Measurements from ENCODE around the gene SNHG17. TPM values are rescaled to one million over a fixed set of nuclear protein-coding genes. Genes with fewer than 3 reads are reported as not detected.

The SNHG17 gene
- total and polyA plus RNA-seq, 2 of the 4 experiments (the other 2 are of a cell fraction) = 5.4 to 38.2 TPM

- intact Hi-C loops (cut with micrococcal nuclease) (no loop called here), in situ Hi-C loops (cut with MboI; ENCODE audit: low sequenced_read_pairs) (loop anchor here (25.0 kb wide), 1 partner anchor 279 kb away; the partner anchor contains the start of gene ACTR5), dilution Hi-C loops (cut with HindIII; ENCODE audit: low sequenced_read_pairs, unreplicated experiment) (no loop called here)
- Histone ChIP-seq H3K18ac (ENCODE audit: low read depth, low read length) (no peak overlapping the region), H3K4me2 (ENCODE audit: low read depth, low read length) (no peak overlapping the region), H3K4me3 (ENCODE audit: insufficient read depth, low read depth, low read length) (no peak overlapping the region), H4K5ac (ENCODE audit: low read depth, low read length) (no peak overlapping the region), H2AK9ac (replicated peaks; ENCODE audit: low read depth, low read length, poor library complexity) (no peak overlapping the region), H3K9ac (ENCODE audit: low read depth, low read length) (no peak overlapping the region), H4K8ac (ENCODE audit: low read depth in 2 of 2, low read length in 2 of 2) (no peak overlapping the region), H2AFZ (replicated peaks; ENCODE audit: low read length, poor library complexity) (no peak overlapping the region), H3K4me1 (ENCODE audit: control insufficient read depth, insufficient read depth, low read length) (no peaks in the 10 kb centered on the region), H3K27me3 (ENCODE audit: control insufficient read depth, insufficient read depth, low read length) (no peaks in the 10 kb centered on the region; the same call in 1 of the 2 replicates), H3K9me1 (ENCODE audit: insufficient read depth, low read length) (peaks cover under 1% of the 10 kb centered on the region; the same call in 1 of the 2 replicates), H4K20me1 (ENCODE audit: insufficient read depth, low read length) (no peaks in the 10 kb centered on the region), H3K14ac (replicated peaks; ENCODE audit: low read depth, low read length) (no peak overlapping the region), H3K79me1 (ENCODE audit: low read depth in 1 of 2, low read length in 2 of 2) (no peaks in the 10 kb centered on the region), H3K9me3 (ENCODE audit: control insufficient read depth, insufficient read depth, low read length) (no peaks in the 10 kb centered on the region), H3K27ac (ENCODE audit: insufficient read depth, low read length) (no peak overlapping the region), H3K36me3 (ENCODE audit: control insufficient read depth, insufficient read depth, low read length) (no peaks in the 10 kb centered on the region), H4K91ac (ENCODE audit: insufficient read depth, low read depth, low read length) (no peak overlapping the region), H3K23ac (ENCODE audit: low read depth, low read length) (no peak overlapping the region), H2BK15ac (ENCODE audit: low read depth, low read length) (no peak overlapping the region), H2BK5ac (ENCODE audit: low read depth, low read length, poor library complexity, severe bottlenecking) (no peak overlapping the region), H2AK5ac (ENCODE audit: low read depth, low read length) (no peak overlapping the region), H3K4ac (ENCODE audit: low read depth, low read length) (no peak overlapping the region), H2BK20ac (ENCODE audit: low read depth, low read length) (no peak overlapping the region), H2BK120ac (ENCODE audit: low read depth, low read length) (no peak overlapping the region), H3K56ac (ENCODE audit: extremely low read depth, insufficient read depth, low read length) (no peak overlapping the region)
- CTCF ChIA-PET = no interaction called here
- no TSS peak for BruUV-seq (replicated peaks)
- DNase-seq (no peak), ATAC-seq (ENCODE audit: low read depth) (no peak)
- WGBS, 2 experiments (ENCODE audit: extremely low coverage in 2 of 2, insufficient read length in 1 of 2) = 93% methylated on average over 3 of the region's 5 CpGs; no CpG with 5 or more reads in 1 of the 2 experiments
- POLR2A ChIA-PET (ENCODE audit: unreplicated experiment) = no interaction called here
- TF ChIP-seq SMC3 (IDR thresholded peaks at IDR 0.05; ENCODE audit: low read depth, low read length) = no peak
Measured at GRCh38 chr20:38458314-38458713, 23.2 kb upstream of the SNHG17 start.
